NT2/D1 (cell line): Measurements from ENCODE around the gene FBLIM1.

Experiments
- SUZ12 ChIP-seq: IDR thresholded peaks from 2 replicates; pipeline ENCODE4 v1.6.1; 2011; ENCODE audit not compliant: insufficient read length, insufficient read depth; ENCODE audit errors: extremely low read depth
- YY1 ChIP-seq: IDR thresholded peaks from 2 replicates; pipeline ENCODE4 v1.6.1; 2011; ENCODE audit not compliant: insufficient read length, insufficient read depth

DNA sequence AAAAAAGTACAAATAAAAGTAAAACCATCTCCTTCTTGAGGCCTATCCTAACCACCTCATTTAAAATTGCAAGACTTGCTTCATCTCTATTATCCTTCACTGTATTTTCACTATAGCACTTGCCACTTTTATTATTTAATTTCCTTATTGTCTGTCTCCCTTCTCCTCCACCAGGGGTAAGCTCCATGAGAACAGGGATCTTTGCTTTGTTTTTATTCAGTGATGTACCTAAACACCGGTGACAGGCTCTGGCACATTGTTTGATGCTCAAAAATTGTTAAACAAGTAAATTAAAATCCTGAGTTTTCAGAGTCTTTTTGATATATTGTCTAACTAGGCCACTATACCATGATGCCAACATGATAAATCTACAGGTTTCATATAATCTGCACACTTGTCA lies 71.7 kb downstream of the FBLIM1 start:
- TF ChIP-seq SUZ12 (no peak), YY1 (no peak)
